RWPE2 (cell line): ENCODE data around the gene SORL1.

Source experiments
- ATAC-seq: fragments of 200-7000 bp; cut with Tn5 transposase; 3 replicates; pipeline ENCODE4 v1.9.1; 2021; ENCODE audit warnings: low read depth
- DNase-seq: peaks from one replicate; pipeline ENCODE4 v3.0.0-alpha.2; 2020; ENCODE audit warnings: low spot score
- H3K27ac ChIP-seq: fragments of 450-650 bp; 2 replicates; pipeline ENCODE4 v1.5.1; 2017; ENCODE audit warnings: mild to moderate bottlenecking; ENCODE audit not compliant: poor library complexity, severe bottlenecking
- H3K27me3 ChIP-seq: fragments of 250-450 bp; sonication (Bioruptor Pico); 2 replicates; pipeline ENCODE4 v1.5.1; 2021; ENCODE audit warnings: mild to moderate bottlenecking, moderate library complexity; ENCODE audit not compliant: insufficient read depth, poor library complexity, severe bottlenecking
- H3K36me3 ChIP-seq: fragments of 250-450 bp; sonication (Bioruptor Pico); 2 replicates; pipeline ENCODE4 v1.5.1; 2020; ENCODE audit warnings: low read depth, mild to moderate bottlenecking, moderate library complexity
- H3K4me1 ChIP-seq: fragments of 250-450 bp; sonication (Bioruptor Pico); 2 replicates; pipeline ENCODE4 v1.5.1; 2021; ENCODE audit warnings: mild to moderate bottlenecking, moderate library complexity; ENCODE audit not compliant: insufficient read depth, poor library complexity, severe bottlenecking
- H3K4me3 ChIP-seq: fragments of 250-450 bp; sonication (Bioruptor Pico); 2 replicates; pipeline ENCODE4 v1.5.1; 2021; ENCODE audit warnings: mild to moderate bottlenecking, moderate library complexity; ENCODE audit not compliant: severe bottlenecking
- H3K9me3 ChIP-seq: fragments of 250-450 bp; sonication (Bioruptor Pico); 2 replicates; pipeline ENCODE4 v1.5.1; 2021; ENCODE audit warnings: mild to moderate bottlenecking, moderate library complexity; ENCODE audit not compliant: severe bottlenecking
- TF ChIP-seq, protein P1 (sequence below): fragments of 450-650 bp; IDR thresholded peaks from one replicate; pipeline ENCODE4 v1.5.1; 2017; ENCODE audit warnings: mild to moderate bottlenecking, moderate library complexity; ENCODE audit not compliant: poor library complexity, severe bottlenecking

The SORL1 gene

DNA sequence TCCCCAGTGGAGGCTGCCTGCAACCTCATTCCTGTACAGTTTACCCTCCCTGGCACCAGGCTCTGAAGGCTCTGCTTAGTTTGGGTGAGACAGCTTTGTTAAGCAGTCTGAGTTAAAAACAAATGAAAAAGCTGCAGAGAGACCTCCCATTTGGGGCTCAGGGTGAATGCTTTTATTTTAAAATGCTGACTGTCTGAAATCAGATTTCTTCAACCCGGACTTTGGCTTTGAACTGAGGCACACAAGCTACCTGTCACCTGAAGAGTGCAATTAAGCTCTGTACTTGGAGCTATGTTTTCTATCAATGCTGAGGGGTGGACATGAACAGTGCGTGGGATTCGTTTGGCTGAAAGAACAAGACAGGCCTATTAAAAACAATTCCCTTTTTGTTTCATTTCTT lies 218.2 kb downstream of the SORL1 start:
- no peaks in the 10 kb centered on the region for H3K9me3 ChIP-seq
- H3K4me3 ChIP-seq: no peak overlapping the region
- DNase-seq: no peak
- no peaks in the 10 kb centered on the region for H3K4me1 ChIP-seq
- no peak for ATAC-seq
- no peak overlapping the region for H3K27ac ChIP-seq
- H3K36me3 ChIP-seq: no peaks in the 10 kb centered on the region
- TF ChIP-seq, protein P1, sequence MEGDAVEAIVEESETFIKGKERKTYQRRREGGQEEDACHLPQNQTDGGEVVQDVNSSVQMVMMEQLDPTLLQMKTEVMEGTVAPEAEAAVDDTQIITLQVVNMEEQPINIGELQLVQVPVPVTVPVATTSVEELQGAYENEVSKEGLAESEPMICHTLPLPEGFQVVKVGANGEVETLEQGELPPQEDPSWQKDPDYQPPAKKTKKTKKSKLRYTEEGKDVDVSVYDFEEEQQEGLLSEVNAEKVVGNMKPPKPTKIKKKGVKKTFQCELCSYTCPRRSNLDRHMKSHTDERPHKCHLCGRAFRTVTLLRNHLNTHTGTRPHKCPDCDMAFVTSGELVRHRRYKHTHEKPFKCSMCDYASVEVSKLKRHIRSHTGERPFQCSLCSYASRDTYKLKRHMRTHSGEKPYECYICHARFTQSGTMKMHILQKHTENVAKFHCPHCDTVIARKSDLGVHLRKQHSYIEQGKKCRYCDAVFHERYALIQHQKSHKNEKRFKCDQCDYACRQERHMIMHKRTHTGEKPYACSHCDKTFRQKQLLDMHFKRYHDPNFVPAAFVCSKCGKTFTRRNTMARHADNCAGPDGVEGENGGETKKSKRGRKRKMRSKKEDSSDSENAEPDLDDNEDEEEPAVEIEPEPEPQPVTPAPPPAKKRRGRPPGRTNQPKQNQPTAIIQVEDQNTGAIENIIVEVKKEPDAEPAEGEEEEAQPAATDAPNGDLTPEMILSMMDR: no peak
- H3K27me3 ChIP-seq: no peaks in the 10 kb centered on the region

DNA sequence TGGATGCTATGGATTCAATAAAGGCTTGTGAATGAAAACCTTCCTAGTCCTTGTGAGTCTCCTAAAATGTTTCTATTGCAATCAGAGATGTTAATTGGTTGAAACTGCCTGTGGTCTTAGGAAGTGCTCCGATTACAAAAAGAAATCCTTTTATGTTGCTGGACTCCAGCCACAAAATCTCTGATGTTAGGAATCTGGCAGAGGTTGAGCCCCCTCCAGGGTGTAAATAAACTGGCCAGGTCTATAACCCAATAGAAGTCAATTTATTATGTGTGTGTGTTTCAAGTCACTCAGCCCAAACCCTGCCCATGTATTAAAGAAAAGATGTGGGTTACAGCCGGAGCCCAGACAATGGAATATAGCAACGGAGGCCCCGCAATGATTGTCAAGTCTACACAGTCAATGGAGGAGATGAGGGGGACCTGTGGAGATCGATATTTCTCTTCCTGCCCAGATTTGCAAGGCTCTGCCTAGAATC lies 218.7 kb downstream of the SORL1 start:
- Histone ChIP-seq H3K4me3 (no peak overlapping the region), H3K9me3 (no peaks in the 10 kb centered on the region), H3K27ac (no peak overlapping the region), H3K27me3 (no peaks in the 10 kb centered on the region), H3K36me3 (no peaks in the 10 kb centered on the region), H3K4me1 (no peaks in the 10 kb centered on the region)
- ATAC-seq (no peak), DNase-seq (no peak)
- TF ChIP-seq, protein P1: no peak

DNA sequence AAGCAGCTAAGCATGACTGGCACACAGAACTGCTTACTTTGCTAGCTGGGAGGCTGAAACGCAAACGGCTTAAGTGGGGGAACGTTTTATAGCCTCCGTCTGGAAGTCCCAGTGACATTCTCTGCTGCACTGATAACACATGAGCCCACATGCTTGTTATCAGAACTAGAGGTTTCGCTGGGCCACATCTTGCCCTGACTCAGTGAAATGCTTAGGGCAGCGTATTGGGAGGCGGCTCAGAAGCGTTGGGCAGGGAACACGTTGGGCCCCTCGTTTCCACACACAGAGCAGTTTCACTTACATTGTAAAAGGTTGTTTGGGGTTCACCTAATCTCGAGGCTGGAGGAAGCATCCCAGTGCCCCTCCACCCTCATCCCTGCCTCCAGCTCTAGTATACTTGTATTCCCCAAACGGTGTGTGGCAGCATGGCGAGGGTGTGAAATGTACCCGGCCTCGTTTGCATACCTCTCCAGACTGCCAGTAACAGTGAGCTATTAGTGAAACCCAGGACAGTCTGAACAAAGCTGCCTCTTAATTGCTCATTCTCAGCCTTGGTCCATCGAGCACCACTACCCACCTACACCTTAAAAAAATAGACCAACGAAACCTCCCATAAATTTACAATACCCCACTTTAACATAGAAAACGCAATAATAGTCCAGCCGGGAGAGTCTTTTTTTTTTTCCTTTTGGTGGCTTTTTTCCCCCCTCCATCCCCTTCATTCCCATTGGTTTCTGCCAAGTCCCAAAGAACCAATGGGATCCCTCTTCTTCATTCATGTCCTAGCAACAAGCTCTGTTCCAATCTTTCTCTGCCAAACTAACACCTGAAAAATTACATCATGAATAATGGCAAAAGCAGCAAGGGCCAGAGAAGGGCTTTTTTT lies 219.4 kb downstream of the SORL1 start:
- H3K9me3 ChIP-seq: no peaks in the 10 kb centered on the region
- H3K27me3 ChIP-seq: no peaks in the 10 kb centered on the region
- TF ChIP-seq, protein P1: no peak
- no peak overlapping the region for H3K27ac ChIP-seq
- H3K4me1 ChIP-seq: no peaks in the 10 kb centered on the region
- no peaks in the 10 kb centered on the region for H3K36me3 ChIP-seq
- DNase-seq (no peak), ATAC-seq (no peak)
- H3K4me3 ChIP-seq: no peak overlapping the region

DNA sequence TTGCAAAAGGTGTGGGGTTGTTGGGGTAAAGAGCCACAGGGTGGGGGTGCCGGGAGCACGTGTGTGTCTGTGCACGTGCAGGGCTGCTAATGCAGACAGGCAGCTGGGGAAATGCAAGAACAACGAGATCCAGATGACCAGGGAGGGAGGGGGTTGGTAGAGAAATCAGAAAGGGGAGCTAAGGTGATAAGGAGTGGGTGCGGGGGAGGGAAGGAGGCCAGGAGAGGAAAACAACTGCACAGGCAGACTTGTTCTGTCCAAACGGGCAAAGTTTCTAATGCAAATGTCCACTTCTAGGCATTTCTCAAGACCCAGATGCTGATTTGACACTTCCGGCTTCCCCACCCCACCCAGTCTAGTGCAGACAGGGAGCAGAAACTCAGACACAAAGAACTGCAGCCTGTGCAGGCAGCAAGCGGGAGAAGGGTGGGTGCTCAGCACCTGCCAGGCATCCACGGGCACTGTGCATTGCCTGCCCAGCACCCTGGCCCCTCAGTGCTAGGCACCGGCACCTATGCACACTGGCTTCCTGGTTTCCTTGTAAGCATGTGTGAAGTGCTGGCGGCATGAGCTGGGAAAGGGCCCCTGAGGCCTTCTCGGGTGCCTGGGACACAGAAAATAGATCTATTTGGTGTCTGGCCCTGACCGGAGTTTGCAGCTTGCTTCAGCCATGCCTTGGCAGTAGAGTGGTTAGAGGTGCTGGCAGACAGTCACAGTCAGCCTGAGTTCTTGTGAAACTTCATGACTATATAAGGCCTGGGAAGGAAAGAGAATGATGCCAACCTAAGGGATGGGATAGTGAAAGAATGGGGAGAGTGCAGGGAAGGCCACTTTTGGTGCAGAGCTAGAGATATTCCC lies 220.7 kb downstream of the SORL1 start:
- no peaks in the 10 kb centered on the region for H3K4me1 ChIP-seq
- no peak for DNase-seq
- H3K27me3 ChIP-seq: no peaks in the 10 kb centered on the region
- TF ChIP-seq, protein P1: no peak
- ATAC-seq: no peak
- no peaks in the 10 kb centered on the region for H3K36me3 ChIP-seq
- no peak overlapping the region for H3K27ac ChIP-seq
- no peaks in the 10 kb centered on the region for H3K9me3 ChIP-seq
- no peak overlapping the region for H3K4me3 ChIP-seq
